Caco-2 (cell line): Measurements from ENCODE around the gene KDM6A. TPM values are rescaled to one million over a fixed set of nuclear protein-coding genes. Genes with fewer than 3 reads are reported as not detected.
"Not testable (repeated sequence)": the region's sequence is repeated elsewhere in the genome, so short reads cannot be mapped to it uniquely, and the experiment has no call there.

Source experiments
- BruUV-seq: library from RNA; stranded (reverse); fragments of 400-500 nt; replicated peaks from 2 replicates; lab custom pipeline; 2021; lab: Mats Ljungman, UMichigan
- CTCF ChIA-PET: fragments of 300-600 bp; sonication (Branson Sonifier 250); formaldehyde crosslinking; loops from one replicate; lab custom pipeline; 2022; ENCODE audit warnings: antibody characterized with exemption; lab: Charles Lee
- POLR2A ChIA-PET: fragments of 300-600 bp; sonication (Branson Sonifier 250); formaldehyde crosslinking; loops from one replicate; lab custom pipeline; 2022; ENCODE audit warnings: antibody characterized with exemption; lab: Charles Lee
- DNase-seq, 2 experiments: peaks; one replicate each; pipeline versions ENCODE4 v3.0.0 to v3.0.0-alpha.2; 2020 to 2022
- H3K27me3 ChIP-seq: replicated peaks from 2 replicates; pipeline ENCODE4 v1.6.0; 2011; ENCODE audit warnings: low read length; ENCODE audit not compliant: control insufficient read depth, insufficient read depth
- H3K36me3 ChIP-seq: 2 replicates; pipeline ENCODE4 v1.5.1; 2011; ENCODE audit warnings: low read length; ENCODE audit not compliant: control insufficient read depth, insufficient read depth
- H3K4me1 ChIP-seq: fragments of 250-450 bp; sonication (Bioruptor Pico); 2 replicates; pipeline ENCODE4 v1.5.1; 2020; ENCODE audit warnings: mild to moderate bottlenecking
- H3K4me3 ChIP-seq: 2 replicates; pipeline ENCODE4 v1.5.1; 2011; ENCODE audit warnings: low read depth, mild to moderate bottlenecking, control low read depth, low read length
- H3K9me3 ChIP-seq: fragments of 250-450 bp; sonication (Bioruptor Pico); 2 replicates; pipeline ENCODE4 v1.5.1; 2020; ENCODE audit warnings: mild to moderate bottlenecking, moderate library complexity
- H3K27ac Mint-ChIP-seq: one replicate; pipeline ENCODE4 v1.8.0; 2022; ENCODE audit warnings: mixed read lengths; ENCODE audit not compliant: unreplicated experiment
- H3K27me3 Mint-ChIP-seq: one replicate; pipeline ENCODE4 v1.8.0; 2022; ENCODE audit warnings: mixed read lengths; ENCODE audit not compliant: insufficient read depth, unreplicated experiment
- H3K36me3 Mint-ChIP-seq: one replicate; pipeline ENCODE4 v1.8.0; 2022; ENCODE audit warnings: mild to moderate bottlenecking, mixed read lengths; ENCODE audit not compliant: insufficient read depth, unreplicated experiment
- H3K4me1 Mint-ChIP-seq: one replicate; pipeline ENCODE4 v1.8.0; 2022; ENCODE audit warnings: low read depth, mixed read lengths; ENCODE audit not compliant: unreplicated experiment
- H3K4me3 Mint-ChIP-seq: one replicate; pipeline ENCODE4 v1.8.0; 2022; ENCODE audit warnings: mild to moderate bottlenecking, moderate library complexity, mixed read lengths; ENCODE audit not compliant: unreplicated experiment
- H3K9me3 Mint-ChIP-seq: one replicate; pipeline ENCODE4 v1.8.0; 2022; ENCODE audit warnings: mixed read lengths; ENCODE audit not compliant: unreplicated experiment
- CTCF ChIP-seq, 2 experiments: fragments of 200-600 bp in 1 of 2; IDR thresholded peaks; 1 replicate in 1 of 2; 2 replicates in 1 of 2; pipeline versions ENCODE4 v1.5.1 to v1.8.0; 2011 to 2022; ENCODE audit warnings: antibody characterized with exemption in 1 of 2, control low read depth in 1 of 2, inconsistent platforms in 1 of 2, low read depth in 1 of 2, low read length in 1 of 2, mild to moderate bottlenecking in 1 of 2, moderate library complexity in 1 of 2; ENCODE audit not compliant: insufficient read depth in 1 of 2, severe bottlenecking in 1 of 2, unreplicated experiment in 1 of 2
- intact Hi-C: fragments of 100-400 bp; cut with micrococcal nuclease; formaldehyde crosslinking; loops from one replicate; pipeline ENCODE4 v1.10.0; 2022; ENCODE audit not compliant: unreplicated experiment
- total RNA-seq: library from RNA; stranded (reverse); gene quantifications from 2 replicates; pipeline ENCODE4 v1.2.3, GENCODE V29; 2022

Gene KDM6A
- total RNA-seq, 1 experiment from 2014 or later = 34.2 TPM

DNA sequence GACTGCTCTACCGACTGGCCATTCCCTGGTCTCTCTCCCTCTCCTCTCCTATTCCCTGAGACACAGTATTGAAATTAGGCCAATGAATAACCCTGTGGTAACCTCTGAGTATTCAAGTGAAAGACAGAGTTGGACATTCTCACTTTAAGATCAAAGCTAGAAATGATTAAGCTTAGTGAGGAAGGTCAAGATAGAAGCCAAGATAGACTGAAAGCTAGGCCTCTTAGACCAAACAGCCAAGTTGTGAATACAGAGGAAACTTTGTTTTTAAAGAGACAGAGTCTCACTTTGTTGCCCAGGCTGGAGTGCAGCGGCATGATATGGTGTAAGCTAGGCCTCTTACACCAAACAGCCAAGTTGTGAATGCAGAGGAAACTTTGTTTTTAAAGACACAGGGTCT is 64.6 kb downstream of the KDM6A start:
- no peaks in the 10 kb centered on the region for H3K36me3 Mint-ChIP-seq
- H3K4me3 Mint-ChIP-seq = no peak overlapping the region
- no peaks in the 10 kb centered on the region for H3K27me3 ChIP-seq
- no peak overlapping the region for H3K27ac Mint-ChIP-seq
- DNase-seq = no peak
- no peak overlapping the region for H3K4me3 ChIP-seq
- CTCF ChIA-PET = no interaction called here
- POLR2A ChIA-PET = no interaction called here
- no peak for TF ChIP-seq CTCF (IDR thresholded peaks at IDR 0.05; ENCODE audit: insufficient read depth in 1 of 2, low read depth in 1 of 2, low read length in 1 of 2, severe bottlenecking in 1 of 2, unreplicated experiment in 1 of 2)
- H3K27me3 Mint-ChIP-seq = no peaks in the 10 kb centered on the region
- no peaks in the 10 kb centered on the region for H3K9me3 ChIP-seq
- intact Hi-C loops = no loop called here
- H3K9me3 Mint-ChIP-seq = no peaks in the 10 kb centered on the region
- H3K36me3 ChIP-seq = no peaks in the 10 kb centered on the region
- H3K4me1 Mint-ChIP-seq = peaks cover 13% of the 10 kb centered on the region
- H3K4me1 ChIP-seq = peaks cover 15% of the 10 kb centered on the region
- BruUV-seq = no TSS peak

- Mint-ChIP-seq H3K27me3 (no peaks in the 10 kb centered on the region), H3K4me3 (no peak overlapping the region), H3K4me1 (peaks cover 13% of the 10 kb centered on the region), H3K27ac (no peak overlapping the region), H3K36me3 (no peaks in the 10 kb centered on the region), H3K9me3 (no peaks in the 10 kb centered on the region)
- no peak for TF ChIP-seq CTCF (IDR thresholded peaks at IDR 0.05; ENCODE audit: insufficient read depth in 1 of 2, low read depth in 1 of 2, low read length in 1 of 2, severe bottlenecking in 1 of 2, unreplicated experiment in 1 of 2)
- DNase-seq = no peak
- H3K9me3 ChIP-seq = no peaks in the 10 kb centered on the region
- H3K27me3 ChIP-seq = no peaks in the 10 kb centered on the region
- peaks cover 15% of the 10 kb centered on the region for H3K4me1 ChIP-seq
- POLR2A ChIA-PET = no interaction called here
- no TSS peak for BruUV-seq
- no peaks in the 10 kb centered on the region for H3K36me3 ChIP-seq
- CTCF ChIA-PET = interaction anchor here (0.6 kb wide), 1 partner anchor 65 kb away, joined by 3 read pairs; the partner anchor contains the start of gene KDM6A
- intact Hi-C loops = no loop called here
- H3K4me3 ChIP-seq = no peak overlapping the region
Observed at GRCh38 chrX:44938111-44938510, 65.1 kb downstream of the KDM6A start.

DNA sequence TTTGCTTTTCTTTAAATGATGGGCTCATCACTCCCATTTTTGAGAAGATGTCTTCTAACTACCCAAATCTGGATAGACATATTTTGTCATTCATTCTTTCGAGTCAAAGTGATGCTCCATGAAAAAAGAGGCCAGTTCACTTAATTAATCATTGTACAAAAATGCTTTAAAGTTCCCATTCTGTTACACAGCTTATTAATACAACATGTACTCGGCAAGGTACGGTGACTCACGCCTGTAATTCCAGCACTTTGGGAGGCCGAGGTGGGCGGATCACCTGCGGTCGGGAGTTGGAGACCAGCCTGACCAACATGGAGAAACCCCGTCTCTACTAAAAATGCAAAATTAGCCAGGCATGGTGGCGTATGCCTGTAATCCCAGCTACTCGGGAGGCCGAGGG is 67.6 kb downstream of the KDM6A start:
- H3K36me3 ChIP-seq, intact Hi-C loops, DNase-seq, H3K4me3 ChIP-seq, H3K27me3 ChIP-seq, BruUV-seq, H3K9me3 ChIP-seq, H3K4me3 Mint-ChIP-seq, H3K27ac Mint-ChIP-seq, H3K4me1 Mint-ChIP-seq, CTCF ChIA-PET, H3K36me3 Mint-ChIP-seq, H3K9me3 Mint-ChIP-seq, H3K4me1 ChIP-seq, POLR2A ChIA-PET, H3K27me3 Mint-ChIP-seq: not testable (repeated sequence)

- ChIA-PET POLR2A (no interaction called here), CTCF (no interaction called here)
- H3K9me3 Mint-ChIP-seq = no peaks in the 10 kb centered on the region
- H3K4me1 Mint-ChIP-seq = no peaks in the 10 kb centered on the region
- H3K36me3 Mint-ChIP-seq = no peaks in the 10 kb centered on the region
- no peak overlapping the region for H3K27ac Mint-ChIP-seq
- intact Hi-C loops = no loop called here
- no peak overlapping the region for H3K4me3 ChIP-seq
- no peaks in the 10 kb centered on the region for H3K36me3 ChIP-seq
- DNase-seq = no peak
- H3K4me1 ChIP-seq = no peaks in the 10 kb centered on the region
- no peaks in the 10 kb centered on the region for H3K9me3 ChIP-seq
- H3K4me3 Mint-ChIP-seq = no peak overlapping the region
- no peaks in the 10 kb centered on the region for H3K27me3 Mint-ChIP-seq
- no TSS peak for BruUV-seq
- no peak for TF ChIP-seq CTCF (IDR thresholded peaks at IDR 0.05; ENCODE audit: insufficient read depth in 1 of 2, low read depth in 1 of 2, low read length in 1 of 2, severe bottlenecking in 1 of 2, unreplicated experiment in 1 of 2)
- no peaks in the 10 kb centered on the region for H3K27me3 ChIP-seq
Observed at GRCh38 chrX:44943007-44943406, 70.0 kb downstream of the KDM6A start.
